HFFc6 (cell line): Measurements from ENCODE around the gene MUS81. TPM values are rescaled to one million over a fixed set of nuclear protein-coding genes. Genes with fewer than 3 reads are reported as not detected.
"Not testable (repeated sequence)": the region's sequence is repeated elsewhere in the genome, so short reads cannot be mapped to it uniquely, and the experiment has no call there.

Experiments used
- DNase-seq: peaks from one replicate; pipeline ENCODE4 v3.0.0-alpha.2; 2018
- H3K27ac Mint-ChIP-seq: 2 replicates; pipeline ENCODE4 v1.8.0; 2020; ENCODE audit warnings: mild to moderate bottlenecking, mixed read lengths
- H3K27me3 Mint-ChIP-seq: 2 replicates; pipeline ENCODE4 v1.8.0; 2021; ENCODE audit warnings: mild to moderate bottlenecking, moderate library complexity, mixed read lengths; ENCODE audit not compliant: insufficient read depth
- H3K36me3 Mint-ChIP-seq: 2 replicates; pipeline ENCODE4 v1.8.0; 2021; ENCODE audit warnings: low read depth, mixed read lengths
- H3K4me1 Mint-ChIP-seq: 2 replicates; pipeline ENCODE4 v1.8.0; 2020; ENCODE audit warnings: low read depth, mixed read lengths
- H3K4me3 Mint-ChIP-seq: 2 replicates; pipeline ENCODE4 v1.8.0; 2020; ENCODE audit warnings: mild to moderate bottlenecking, moderate library complexity, mixed read lengths
- H3K9me3 Mint-ChIP-seq: 2 replicates; pipeline ENCODE4 v1.8.0; 2020; ENCODE audit warnings: mild to moderate bottlenecking, mixed read lengths
- CTCF ChIP-seq: fragments of 200-600 bp; sonication (generic); IDR thresholded peaks from 2 replicates; pipeline ENCODE4 v1.5.0; 2021; ENCODE audit warnings: antibody characterized with exemption, mild to moderate bottlenecking
- total RNA-seq, 6 experiments: library from RNA; stranded (reverse); fragmentation: NEBNext Ultra II Directional; extraction: Animal tissue kit (Norgen Biotek cat#: 25700); gene quantifications; 2 replicates in 1 of 6; 3 replicates in 5 of 6; pipeline ENCODE4 v1.2.3, GENCODE V29; 2021

Gene MUS81
- total RNA-seq, 6 experiments from 2014 or later, result 38.4 to 47.9 (median 43.1) TPM

DNA sequence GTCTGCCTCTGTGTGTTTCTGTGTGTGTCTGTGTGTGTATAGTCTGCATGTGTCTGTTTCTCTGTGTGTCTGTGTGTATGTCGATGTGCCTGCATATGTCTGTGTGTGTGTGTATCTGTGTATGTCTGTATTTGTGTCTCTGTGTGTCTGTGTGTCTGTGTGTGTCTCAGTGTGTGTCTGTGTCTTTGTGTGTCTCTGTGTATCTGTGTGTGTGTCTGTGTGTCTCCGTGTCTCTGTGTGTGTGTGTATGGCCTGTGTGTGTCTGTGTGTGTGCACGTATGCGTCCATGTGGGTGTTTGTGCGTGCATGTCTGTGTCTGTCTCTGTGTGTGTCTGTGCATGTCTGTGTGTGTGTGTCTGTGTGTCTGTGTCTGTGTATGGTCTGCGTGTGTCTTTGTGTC is 26.0 kb upstream of the MUS81 start:
- DNase-seq, result no peak
- H3K4me1 Mint-ChIP-seq, result no peaks in the 10 kb centered on the region
- no peak for TF ChIP-seq CTCF
- H3K36me3 Mint-ChIP-seq, result peaks cover 7% of the 10 kb centered on the region
- H3K9me3 Mint-ChIP-seq, result no peaks in the 10 kb centered on the region
- H3K4me3 Mint-ChIP-seq, result no peak overlapping the region
- no peak overlapping the region for H3K27ac Mint-ChIP-seq
- H3K27me3 Mint-ChIP-seq, result peaks cover 21% of the 10 kb centered on the region

- Mint-ChIP-seq H3K36me3 (no peaks in the 10 kb centered on the region), H3K4me1 (no peaks in the 10 kb centered on the region), H3K27ac (no peak overlapping the region), H3K9me3 (no peaks in the 10 kb centered on the region), H3K27me3 (peaks cover 5% of the 10 kb centered on the region; the same call in 1 of the 2 replicates), H3K4me3 (no peak overlapping the region)
- no peak for DNase-seq
- TF ChIP-seq CTCF, result no peak
Observed at GRCh38 chr11:65842144-65842543, 18.1 kb upstream of the MUS81 start.

DNA sequence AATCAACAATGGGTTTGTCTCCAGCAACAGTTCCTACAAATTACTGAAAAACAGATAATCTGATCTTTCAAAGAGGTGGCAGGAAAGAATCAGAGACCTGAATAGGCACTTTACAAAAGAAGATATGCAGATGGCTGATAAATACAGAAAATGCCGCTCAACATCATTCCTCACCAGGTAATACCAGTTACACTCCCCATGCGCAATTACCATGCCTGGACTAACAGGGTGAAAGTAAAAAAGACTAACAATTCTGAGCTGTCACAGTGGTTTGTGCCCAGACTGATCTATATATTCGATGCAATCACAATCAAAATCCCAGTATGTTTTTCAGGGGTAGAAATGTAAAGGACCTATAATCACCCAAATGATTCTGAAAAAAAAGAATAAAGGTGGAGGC is 16.4 kb upstream of the MUS81 start:
- no peak overlapping the region for H3K27ac Mint-ChIP-seq
- peaks cover 5% of the 10 kb centered on the region; the same call in 1 of the 2 replicates for H3K27me3 Mint-ChIP-seq
- H3K4me3 Mint-ChIP-seq, result no peak overlapping the region

GRCh38 chr11:65844231-65844872 is 15.9 kb upstream of the MUS81 start:
- no peak overlapping the region for H3K4me3 Mint-ChIP-seq
- H3K9me3 Mint-ChIP-seq, result no peaks in the 10 kb centered on the region

More for the DNA sequence above, 16.4 kb upstream of the MUS81 start:
- H3K4me1 Mint-ChIP-seq, result no peaks in the 10 kb centered on the region
- no peak for TF ChIP-seq CTCF
- no peaks in the 10 kb centered on the region for H3K36me3 Mint-ChIP-seq
- H3K9me3 Mint-ChIP-seq, result no peaks in the 10 kb centered on the region
- DNase-seq, result no peak

DNA sequence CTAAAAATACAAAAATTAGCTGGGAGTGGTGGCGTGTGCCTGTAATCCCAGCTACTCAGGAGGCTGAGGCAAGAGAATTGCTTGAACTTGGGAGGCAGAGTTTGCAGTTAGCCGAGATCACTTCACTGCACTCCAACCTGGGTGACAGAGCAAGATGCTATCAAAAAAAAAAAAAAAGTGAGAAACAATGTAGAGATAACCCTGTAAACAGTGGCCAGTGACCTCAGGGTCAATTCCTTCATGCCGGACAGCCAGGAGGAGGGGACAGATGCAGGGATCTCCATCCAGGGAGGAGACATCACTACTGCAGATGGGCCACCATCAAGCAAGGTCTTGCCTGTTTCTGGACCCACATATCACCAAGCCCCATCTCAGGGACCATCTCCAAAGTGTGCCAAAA is 12.5 kb upstream of the MUS81 start:
- DNase-seq, result no peak
- Mint-ChIP-seq H3K27ac (no peak overlapping the region), H3K36me3 (peaks cover 12% of the 10 kb centered on the region), H3K4me3 (no peak overlapping the region), H3K9me3 (peaks cover 4% of the 10 kb centered on the region; the same call in 1 of the 2 replicates), H3K4me1 (no peaks in the 10 kb centered on the region), H3K27me3 (peaks cover 16% of the 10 kb centered on the region)
- no peak for TF ChIP-seq CTCF

More at GRCh38 chr11:65844231-65844872, 15.9 kb upstream of the MUS81 start:
- Mint-ChIP-seq H3K36me3 (no peaks in the 10 kb centered on the region), H3K27ac (no peak overlapping the region), H3K27me3 (peaks cover 10% of the 10 kb centered on the region), H3K4me1 (no peaks in the 10 kb centered on the region)
- TF ChIP-seq CTCF, result no peak
- DNase-seq, result no peak

DNA sequence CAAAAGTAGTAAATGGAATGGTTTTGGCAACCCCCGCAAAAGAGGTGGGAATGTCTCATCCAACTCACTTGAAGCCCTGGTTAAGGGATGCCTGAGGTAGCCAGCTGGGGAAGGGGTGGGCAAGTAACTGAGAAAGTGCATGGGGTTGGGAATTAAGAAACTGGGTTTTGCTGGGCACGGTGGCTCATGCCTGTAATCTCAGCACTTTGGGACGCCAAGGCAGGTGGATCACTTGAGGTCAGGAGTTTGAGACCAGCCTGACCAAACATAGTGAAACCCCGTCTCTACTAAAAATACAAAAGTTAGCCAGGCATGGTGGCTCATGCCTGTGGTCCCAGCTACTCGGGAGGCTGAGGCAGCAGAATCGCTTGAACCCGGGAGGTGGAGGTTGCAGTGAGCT is 11.5 kb upstream of the MUS81 start:
- not testable (repeated sequence) for H3K9me3 Mint-ChIP-seq, H3K4me3 Mint-ChIP-seq, H3K27ac Mint-ChIP-seq, H3K4me1 Mint-ChIP-seq, DNase-seq
- Mint-ChIP-seq H3K36me3 (peaks cover 18% of the 10 kb centered on the region), H3K27me3 (peaks cover 17% of the 10 kb centered on the region)
